Thyroid gland (tissue), 4 donors: ENCODE measurements around the gene ULK4. TPM values are rescaled to one million over a fixed set of nuclear protein-coding genes. Genes with fewer than 3 reads are reported as not detected.

ENCODE experiments used
- DNase-seq, 2 donors: peaks; one replicate each; pipeline ENCODE4 v3.0.0-alpha.2; 2019
- H3K27ac ChIP-seq, 3 donors: fragments of 200-600 bp; sonication (generic); 1 replicate in 2 of 3; 2 replicates in 1 of 3; pipeline ENCODE4 v1.5.1; 2016 to 2019; ENCODE audit warnings: mild to moderate bottlenecking in 1 of 3, moderate library complexity in 1 of 3
- H3K27me3 ChIP-seq: fragments of 200-600 bp; sonication (generic); one replicate; pipeline ENCODE4 v1.5.1; 2019
- H3K36me3 ChIP-seq, 2 donors: fragments of 200-600 bp; sonication (generic); one replicate each; pipeline ENCODE4 v1.5.1; 2016 to 2019
- H3K4me1 ChIP-seq, 2 donors: fragments of 200-600 bp; sonication (generic); one replicate each; pipeline ENCODE4 v1.5.1; 2017 to 2019
- H3K4me3 ChIP-seq, 3 donors: fragments of 200-600 bp; sonication (generic); replicated peaks in 1 of 3; 1 replicate in 2 of 3; 2 replicates in 1 of 3; pipeline ENCODE4 v1.5.1; 2016; ENCODE audit warnings: mild to moderate bottlenecking in 1 of 3
- H3K9me3 ChIP-seq: fragments of 200-600 bp; sonication (generic); one replicate; pipeline ENCODE4 v1.5.1; 2017
- POLR2A ChIP-seq, 2 donors: fragments of 450-650 bp; IDR thresholded peaks; one replicate each; pipeline ENCODE4 v1.6.1; 2017; ENCODE audit warnings: antibody characterized with exemption in 2 of 2, mild to moderate bottlenecking in 2 of 2, moderate library complexity in 1 of 2
- WGBS, 2 donors: methylation state at CpG; one replicate each; pipeline ENCODE4 v1.1.5; 2017; 5-methylcytosine and 5-hydroxymethylcytosine counted together
- intact Hi-C: fragments of 100-400 bp; cut with DNase I; formaldehyde crosslinking; loops from one replicate; pipeline ENCODE4 v1.15.1; 2023
- total RNA-seq, 4 donors: library from RNA; depleted of rRNA; stranded (reverse); fragments of >200 nt; gene quantifications; one replicate each; pipeline ENCODE4 v1.2.3, GENCODE V29; 2016
- TF ChIP-seq, protein P1 (sequence below), 6 experiments: fragments of 200-600 bp in 3 of 6; fragments of 450-650 bp in 3 of 6; sonication (generic) in 3 of 6; IDR thresholded peaks; one replicate each; pipeline ENCODE4 v1.5.1; 2016 to 2019; ENCODE audit warnings: antibody characterized with exemption in 6 of 6, mild to moderate bottlenecking in 2 of 6, inconsistent platforms in 1 of 6, moderate library complexity in 1 of 6

Gene ULK4
- total RNA-seq, 4 donors from 2014 or later = 18.7 to 58.2 (median 43.3) TPM

DNA sequence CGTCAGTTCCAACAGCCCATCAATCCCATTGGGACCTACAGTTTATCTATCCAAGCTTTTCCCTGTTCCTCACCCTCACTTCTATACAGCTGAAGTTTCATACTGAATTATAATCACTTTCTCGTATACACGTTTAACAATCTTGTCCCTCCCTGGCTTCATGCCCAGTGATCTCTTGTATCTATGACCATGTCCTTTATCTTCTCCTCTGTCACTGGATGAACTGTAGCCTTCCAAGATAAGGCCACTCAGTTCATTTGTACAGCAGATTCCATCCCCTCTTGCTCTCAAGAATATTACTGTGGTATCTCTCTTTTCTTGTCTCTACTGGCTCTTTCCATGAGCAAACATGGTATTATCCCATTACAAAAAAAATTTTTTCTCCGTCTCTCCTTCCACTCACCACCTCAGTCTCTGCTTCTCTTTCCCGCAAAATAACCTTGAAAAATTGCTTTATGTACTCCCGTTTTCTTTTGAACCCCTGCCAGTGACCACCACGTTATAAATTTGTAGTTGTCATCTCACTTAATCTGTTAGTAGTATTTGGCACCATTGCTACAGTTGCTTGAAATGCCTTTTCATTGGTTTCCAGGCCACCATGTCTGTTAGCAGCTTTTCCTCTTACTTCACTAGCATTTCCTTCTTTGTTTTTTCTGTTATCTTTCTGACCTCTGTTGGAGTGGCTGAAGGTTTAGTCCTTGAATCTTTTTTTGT lies 753.2 kb downstream of the ULK4 start:
- DNase-seq = no peak
- intact Hi-C loops = loop anchor here (10.0 kb wide), 1 partner anchor 624 kb away; no protein-coding TSS in a partner anchor
- H3K9me3 ChIP-seq = no peaks in the 10 kb centered on the region
- H3K4me3 ChIP-seq = no peak overlapping the region
- H3K27me3 ChIP-seq = no peaks in the 10 kb centered on the region
- H3K36me3 ChIP-seq = no peaks in the 10 kb centered on the region
- H3K4me1 ChIP-seq = peaks cover 58 to 66% of the 10 kb centered on the region in 2 donors
- 61 to 70% methylated on average over 7 of the region's 7 CpGs for WGBS, 2 donors
- TF ChIP-seq, protein P1, sequence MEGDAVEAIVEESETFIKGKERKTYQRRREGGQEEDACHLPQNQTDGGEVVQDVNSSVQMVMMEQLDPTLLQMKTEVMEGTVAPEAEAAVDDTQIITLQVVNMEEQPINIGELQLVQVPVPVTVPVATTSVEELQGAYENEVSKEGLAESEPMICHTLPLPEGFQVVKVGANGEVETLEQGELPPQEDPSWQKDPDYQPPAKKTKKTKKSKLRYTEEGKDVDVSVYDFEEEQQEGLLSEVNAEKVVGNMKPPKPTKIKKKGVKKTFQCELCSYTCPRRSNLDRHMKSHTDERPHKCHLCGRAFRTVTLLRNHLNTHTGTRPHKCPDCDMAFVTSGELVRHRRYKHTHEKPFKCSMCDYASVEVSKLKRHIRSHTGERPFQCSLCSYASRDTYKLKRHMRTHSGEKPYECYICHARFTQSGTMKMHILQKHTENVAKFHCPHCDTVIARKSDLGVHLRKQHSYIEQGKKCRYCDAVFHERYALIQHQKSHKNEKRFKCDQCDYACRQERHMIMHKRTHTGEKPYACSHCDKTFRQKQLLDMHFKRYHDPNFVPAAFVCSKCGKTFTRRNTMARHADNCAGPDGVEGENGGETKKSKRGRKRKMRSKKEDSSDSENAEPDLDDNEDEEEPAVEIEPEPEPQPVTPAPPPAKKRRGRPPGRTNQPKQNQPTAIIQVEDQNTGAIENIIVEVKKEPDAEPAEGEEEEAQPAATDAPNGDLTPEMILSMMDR (IDR thresholded peaks at IDR 0.05) = no peak
- TF ChIP-seq POLR2A (IDR thresholded peaks at IDR 0.05) = no peak
- H3K27ac ChIP-seq = no peak overlapping the region

DNA sequence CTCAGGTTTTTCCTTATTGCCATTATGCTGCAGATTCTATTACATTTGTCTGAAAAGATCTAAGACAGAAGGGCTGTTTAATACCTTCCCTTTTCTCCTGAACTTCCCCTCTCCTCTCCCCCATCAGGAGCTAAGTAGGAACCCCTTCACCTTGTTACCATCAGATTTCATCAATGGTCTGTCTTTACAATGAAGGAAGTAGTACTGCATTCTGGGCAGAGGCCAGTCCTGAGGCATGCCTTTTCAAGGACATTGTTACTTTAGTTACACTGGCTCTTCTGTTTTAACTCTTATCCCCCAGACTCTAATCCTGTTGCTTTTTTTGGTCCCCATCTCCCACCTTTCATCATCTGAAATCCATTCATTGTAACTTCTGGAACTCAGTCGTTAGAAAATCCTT lies 754.5 kb downstream of the ULK4 start:
- no peaks in the 10 kb centered on the region for H3K9me3 ChIP-seq
- no peak overlapping the region for H3K4me3 ChIP-seq
- H3K4me1 ChIP-seq = peaks cover 55 to 63% of the 10 kb centered on the region in 2 donors
- no peak for TF ChIP-seq POLR2A (IDR thresholded peaks at IDR 0.05)
- TF ChIP-seq, protein P1 (IDR thresholded peaks at IDR 0.05) = no peak
- WGBS, 2 donors = 9 to 19% methylated on average over 1 of the region's 1 CpG
- intact Hi-C loops = loop anchor here (10.0 kb wide), 1 partner anchor 623 kb away; no protein-coding TSS in a partner anchor
- no peaks in the 10 kb centered on the region for H3K36me3 ChIP-seq
- DNase-seq = peak in 1 of 2 donors; percentile 13
- H3K27ac ChIP-seq = no peak overlapping the region
- no peaks in the 10 kb centered on the region for H3K27me3 ChIP-seq

DNA sequence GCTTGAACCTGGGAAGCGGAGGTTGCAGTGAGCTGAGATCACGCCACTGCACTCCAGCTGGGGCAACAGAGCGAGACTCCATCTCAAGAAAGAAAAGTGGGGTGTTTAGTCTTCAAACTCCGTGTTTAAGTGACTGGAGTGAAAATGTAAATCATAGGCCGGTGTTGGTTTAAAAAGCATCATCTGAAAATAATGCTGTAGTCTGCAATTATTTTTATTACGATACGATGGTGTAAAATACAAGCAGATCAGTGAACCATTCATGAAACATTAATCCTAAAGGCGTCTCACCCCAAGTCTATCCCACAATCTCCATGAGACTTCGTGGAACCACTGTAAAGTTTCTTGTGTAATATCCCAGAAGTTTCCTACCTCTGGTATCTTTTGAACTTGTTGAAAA lies 756.3 kb downstream of the ULK4 start:
- Histone ChIP-seq H3K27me3 (no peaks in the 10 kb centered on the region), H3K9me3 (no peaks in the 10 kb centered on the region), H3K4me1 (peaks cover 66 to 67% of the 10 kb centered on the region in 2 donors), H3K36me3 (no peaks in the 10 kb centered on the region), H3K27ac (no peak overlapping the region), H3K4me3 (no peak overlapping the region)
- 61 to 71% methylated on average over 9 of the region's 9 CpGs for WGBS, 2 donors
- no peak for DNase-seq
- TF ChIP-seq, protein P1 (IDR thresholded peaks at IDR 0.05) = no peak
- TF ChIP-seq POLR2A (IDR thresholded peaks at IDR 0.05) = no peak
- intact Hi-C loops = loop anchor here (10.0 kb wide), 1 partner anchor 621 kb away; no protein-coding TSS in a partner anchor

DNA sequence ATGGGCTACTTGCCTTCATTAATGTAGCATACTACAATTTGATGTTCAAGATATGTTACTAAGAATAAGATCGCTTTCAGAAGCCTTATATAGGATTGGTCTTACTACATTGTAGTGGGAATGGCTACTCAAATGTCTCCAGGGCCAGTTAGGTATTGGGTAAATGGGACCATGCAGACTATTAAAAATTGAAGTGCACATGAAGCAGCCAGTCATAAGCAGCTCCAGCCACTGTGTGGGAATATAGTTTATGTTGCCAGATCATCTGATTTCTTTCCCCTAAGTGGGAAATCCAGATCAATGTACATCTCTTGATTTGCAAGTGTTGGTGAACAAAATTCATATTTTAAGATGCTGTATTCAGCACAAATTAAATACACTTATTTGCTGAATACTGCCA lies 757.5 kb downstream of the ULK4 start:
- H3K4me3 ChIP-seq = no peak overlapping the region
- H3K4me1 ChIP-seq = peaks cover 66 to 67% of the 10 kb centered on the region in 2 donors
- H3K27me3 ChIP-seq = no peaks in the 10 kb centered on the region
- no peak overlapping the region for H3K27ac ChIP-seq
- H3K36me3 ChIP-seq = no peaks in the 10 kb centered on the region
- no peaks in the 10 kb centered on the region for H3K9me3 ChIP-seq
- 83 to 87% methylated on average over 1 of the region's 1 CpG for WGBS, 2 donors
- DNase-seq = no peak
- intact Hi-C loops = loop anchor here (10.0 kb wide), 1 partner anchor 620 kb away; no protein-coding TSS in a partner anchor
- TF ChIP-seq, protein P1 (IDR thresholded peaks at IDR 0.05) = no peak
- no peak for TF ChIP-seq POLR2A (IDR thresholded peaks at IDR 0.05)

DNA sequence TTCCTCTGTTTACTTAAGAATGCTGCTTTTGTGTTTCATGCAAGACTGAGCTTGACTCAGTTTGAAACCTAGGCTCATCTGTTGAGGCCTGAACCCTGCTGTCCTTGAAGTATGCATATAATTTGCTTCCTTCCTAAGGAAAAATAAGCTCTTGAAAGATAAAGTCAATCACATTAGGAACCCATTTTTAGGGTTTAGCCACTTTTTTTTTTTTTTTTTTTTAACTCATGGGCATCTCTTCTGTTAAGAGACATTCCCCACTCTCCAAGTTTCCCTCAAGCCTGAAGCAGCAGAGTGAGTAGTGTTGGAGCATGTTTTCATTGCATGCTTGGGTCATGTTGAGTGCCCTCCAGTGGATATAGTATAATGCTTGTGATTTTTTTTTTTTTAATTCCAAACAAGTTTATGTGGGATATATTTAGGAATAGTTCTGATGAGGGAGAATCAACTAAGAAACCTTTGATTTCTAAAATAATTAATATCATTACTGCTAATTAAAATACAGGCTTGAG lies 759.0 kb downstream of the ULK4 start:
- Histone ChIP-seq H3K27ac (peak overlapping the region; percentile 99), H3K36me3 (no peaks in the 10 kb centered on the region), H3K27me3 (no peaks in the 10 kb centered on the region), H3K9me3 (no peaks in the 10 kb centered on the region), H3K4me1 (peaks cover 54 to 60% of the 10 kb centered on the region in 2 donors), H3K4me3 (no peak overlapping the region)
- intact Hi-C loops = loop anchor here (10.0 kb wide), 1 partner anchor 618 kb away; no protein-coding TSS in a partner anchor
- DNase-seq = peak; percentile 56 to 63
- no peak for TF ChIP-seq POLR2A (IDR thresholded peaks at IDR 0.05)
- TF ChIP-seq, protein P1 (IDR thresholded peaks at IDR 0.05) = peak in 3 of 6 experiments; percentile 15 to 55 (median 41)
